ENCODE data around the gene B4GALNT2.
"Not testable (repeated sequence)": the region's sequence is repeated elsewhere in the genome, so short reads cannot be mapped to it uniquely, and the experiment has no call there.

B4GALNT2 gene, protein sequence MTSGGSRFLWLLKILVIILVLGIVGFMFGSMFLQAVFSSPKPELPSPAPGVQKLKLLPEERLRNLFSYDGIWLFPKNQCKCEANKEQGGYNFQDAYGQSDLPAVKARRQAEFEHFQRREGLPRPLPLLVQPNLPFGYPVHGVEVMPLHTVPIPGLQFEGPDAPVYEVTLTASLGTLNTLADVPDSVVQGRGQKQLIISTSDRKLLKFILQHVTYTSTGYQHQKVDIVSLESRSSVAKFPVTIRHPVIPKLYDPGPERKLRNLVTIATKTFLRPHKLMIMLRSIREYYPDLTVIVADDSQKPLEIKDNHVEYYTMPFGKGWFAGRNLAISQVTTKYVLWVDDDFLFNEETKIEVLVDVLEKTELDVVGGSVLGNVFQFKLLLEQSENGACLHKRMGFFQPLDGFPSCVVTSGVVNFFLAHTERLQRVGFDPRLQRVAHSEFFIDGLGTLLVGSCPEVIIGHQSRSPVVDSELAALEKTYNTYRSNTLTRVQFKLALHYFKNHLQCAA

DNA sequence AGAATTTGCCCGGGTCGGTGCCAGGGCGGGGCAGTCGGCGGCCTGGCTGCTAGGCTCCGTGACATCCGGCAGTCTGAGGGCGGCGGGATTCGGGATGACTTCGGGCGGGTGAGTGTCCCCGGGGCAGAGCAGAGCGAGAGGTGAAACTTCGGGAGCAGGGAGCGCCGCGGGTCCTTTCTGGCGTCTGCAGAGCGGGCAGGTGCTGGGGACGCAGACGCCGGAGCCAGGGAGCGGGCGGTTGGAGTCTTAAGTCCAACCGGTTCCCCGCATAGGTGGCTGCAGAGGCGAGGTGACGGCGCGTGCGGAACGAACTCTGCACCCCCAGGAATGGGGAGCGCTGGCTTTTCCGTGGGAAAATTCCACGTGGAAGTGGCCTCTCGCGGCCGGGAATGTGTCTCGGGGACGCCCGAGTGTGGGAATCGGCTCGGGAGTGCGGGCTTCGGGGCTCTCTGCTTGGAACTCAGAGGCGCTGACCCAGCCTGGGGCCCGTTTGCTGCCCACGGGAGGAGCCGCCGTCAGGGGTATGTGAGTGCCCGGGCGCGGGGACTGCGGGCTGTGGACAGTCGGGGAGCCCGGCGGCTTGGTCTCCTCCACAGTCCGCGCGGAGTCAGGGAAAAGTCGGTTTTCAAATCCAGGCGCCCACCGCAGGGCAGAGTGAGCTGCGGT is at the start of gene B4GALNT2:
TSS of gene B4GALNT2 (plus strand) at position 71 of the 666 bp plus-strand sequence. CDS start at position 95, 24 bp downstream.
- no peak for DNase-seq

DNA sequence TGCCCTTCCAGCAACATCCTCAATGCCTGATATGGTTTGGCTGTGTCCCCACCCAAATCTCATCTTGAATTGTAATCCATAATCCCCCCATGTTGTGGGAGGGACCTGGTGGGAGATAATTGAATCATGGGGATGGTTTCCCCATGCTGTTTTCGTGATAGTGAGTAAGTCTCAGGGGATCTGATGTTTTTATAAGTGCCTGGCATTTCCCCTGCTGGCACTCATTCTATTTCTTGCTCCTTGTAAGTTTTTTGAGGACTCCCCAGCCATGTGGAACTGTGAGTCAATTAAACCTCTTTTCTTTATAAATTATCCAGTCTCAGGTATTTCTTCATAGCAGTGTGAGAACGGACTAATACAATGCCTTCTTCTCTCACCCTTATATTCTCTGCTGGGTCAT is 47.5 kb upstream of the B4GALNT2 start:
- DNase-seq, result not testable (repeated sequence)

DNA sequence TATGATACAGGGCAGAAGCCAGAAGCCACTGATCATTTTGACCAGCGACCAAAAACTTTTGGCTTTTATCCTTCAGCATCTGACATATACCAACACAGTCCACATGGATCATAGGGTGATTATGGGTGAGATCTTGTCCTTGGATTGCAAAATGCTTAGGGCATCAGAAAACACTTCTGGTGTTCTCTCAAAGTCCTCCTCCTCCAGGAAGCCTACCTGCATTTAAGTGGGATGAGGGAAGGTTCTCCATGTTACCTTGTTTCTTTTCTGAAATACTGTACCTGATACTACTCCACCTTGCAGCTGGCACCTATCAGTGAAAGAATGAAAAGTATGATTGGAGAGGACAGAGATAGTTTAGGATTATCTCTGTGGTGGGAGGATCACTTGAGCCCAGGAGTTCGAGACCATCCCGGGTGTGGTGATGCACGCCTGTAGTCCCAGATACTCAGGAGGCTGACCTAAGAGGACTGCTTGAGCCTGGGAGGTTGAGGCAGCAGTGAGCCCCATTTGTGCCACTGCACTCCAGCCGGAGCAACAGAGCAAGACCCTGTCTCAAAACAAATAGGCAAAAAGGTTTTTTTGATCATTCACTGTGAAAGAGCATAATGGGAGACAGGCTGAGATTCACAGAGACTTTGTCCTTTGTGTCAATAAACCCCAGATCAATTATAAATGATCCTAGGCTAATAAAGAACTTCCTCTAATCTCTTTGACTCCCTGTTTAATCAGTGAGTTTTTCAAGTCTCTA is 46.8 kb upstream of the B4GALNT2 start:
- no peak for DNase-seq

- no peak for DNase-seq
Observed at GRCh38 chr17:49086316-49086605, 46.3 kb upstream of the B4GALNT2 start.

- no peak for DNase-seq
Observed at GRCh38 chr17:49086649-49087048, 45.9 kb upstream of the B4GALNT2 start.

GRCh38 chr17:49089094-49089493 is 43.5 kb upstream of the B4GALNT2 start:
- DNase-seq, result no peak

- no peak for DNase-seq
Observed at GRCh38 chr17:49090878-49091594, 41.5 kb upstream of the B4GALNT2 start.

DNA sequence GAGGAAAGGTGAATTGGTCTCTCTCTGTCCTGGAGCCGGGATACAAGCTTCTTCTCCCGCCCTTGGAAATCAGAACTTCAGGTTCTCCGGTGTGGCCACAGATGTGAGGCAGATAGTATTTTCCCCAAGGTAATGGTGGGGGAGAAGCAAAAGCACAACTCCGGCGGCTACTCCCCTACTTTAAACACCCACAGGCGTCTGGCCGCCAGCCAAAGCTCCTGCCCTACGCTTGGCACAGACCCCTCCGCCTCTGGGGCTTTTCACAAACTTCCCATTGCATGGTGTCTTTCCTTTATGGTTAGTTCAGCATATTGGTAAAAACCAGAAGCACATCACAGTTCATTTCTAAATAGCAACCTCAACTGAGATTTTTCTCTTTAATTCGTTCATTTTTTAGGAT is 39.4 kb upstream of the B4GALNT2 start:
- no peak for DNase-seq

- DNase-seq, result no peak
Observed at GRCh38 chr17:49100601-49101000, 32.0 kb upstream of the B4GALNT2 start.

DNA sequence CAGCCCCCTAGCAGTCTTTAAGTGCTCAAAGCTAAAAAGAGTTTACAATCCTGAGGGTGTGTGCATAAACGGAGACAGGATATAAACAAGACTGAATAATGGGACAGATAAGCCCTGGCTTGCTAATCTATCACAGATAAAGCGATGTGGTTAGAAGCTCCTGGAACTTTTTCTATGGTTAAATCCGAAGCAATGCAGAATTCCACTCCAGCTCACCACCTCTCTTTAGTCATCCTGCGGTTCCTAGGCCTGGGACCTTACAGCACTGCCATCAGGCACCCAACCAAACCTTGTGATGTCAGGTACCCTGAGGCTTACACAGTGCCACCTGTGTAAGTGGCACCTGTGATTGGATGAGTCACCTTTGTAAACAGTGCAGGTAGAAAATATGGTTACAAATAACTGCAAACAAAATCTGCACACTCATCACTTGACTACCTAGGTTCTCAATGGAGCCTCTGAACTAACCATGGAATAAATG is 31.5 kb upstream of the B4GALNT2 start:
- no peak for DNase-seq

GRCh38 chr17:49103360-49103759 is 29.2 kb upstream of the B4GALNT2 start:
- not testable (repeated sequence) for DNase-seq

GRCh38 chr17:49104511-49105074 is 28.0 kb upstream of the B4GALNT2 start:
- DNase-seq, result no peak

DNA sequence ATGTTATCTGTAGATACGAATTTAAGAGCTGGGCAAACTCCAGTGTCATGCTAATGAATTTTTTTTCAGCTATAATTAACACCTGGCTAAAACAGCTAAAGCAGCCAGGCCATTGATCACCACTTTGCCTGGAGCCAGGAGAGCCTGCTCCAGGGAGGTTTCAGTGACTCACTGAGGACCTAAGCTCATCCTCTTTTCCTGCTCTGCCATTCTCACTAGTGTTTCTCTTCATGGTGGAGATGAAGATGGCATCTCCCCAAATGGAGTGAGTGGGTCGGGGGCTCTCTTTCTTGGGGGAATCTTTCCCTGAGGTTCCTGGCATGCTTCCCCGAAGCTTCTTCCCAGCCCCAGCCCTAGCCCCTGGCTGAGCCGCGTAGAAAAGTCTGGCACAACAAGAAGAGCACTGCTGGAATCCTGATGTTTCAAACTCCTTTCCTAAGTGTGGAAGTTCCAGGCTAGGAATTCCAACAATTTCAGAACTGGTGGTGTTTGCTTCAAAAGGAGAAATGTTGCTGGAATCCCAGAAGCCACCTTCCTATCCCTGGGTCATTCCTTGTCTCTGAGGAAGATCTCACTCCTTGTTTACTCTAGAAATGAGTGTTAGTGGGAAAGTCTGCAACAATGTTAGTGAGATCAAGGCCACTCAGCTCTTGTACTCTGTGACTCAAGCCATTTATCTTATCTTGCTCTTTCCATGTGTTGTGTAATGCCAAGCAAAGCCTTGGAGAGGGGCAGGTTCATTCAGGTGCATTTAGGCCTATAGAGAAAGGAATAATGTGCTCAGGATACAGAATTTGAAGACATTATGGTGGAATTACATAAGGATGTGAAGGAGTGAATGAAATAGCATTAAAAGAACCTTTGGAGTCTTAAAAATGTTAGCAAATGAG is 26.0 kb upstream of the B4GALNT2 start:
- DNase-seq, result no peak

DNA sequence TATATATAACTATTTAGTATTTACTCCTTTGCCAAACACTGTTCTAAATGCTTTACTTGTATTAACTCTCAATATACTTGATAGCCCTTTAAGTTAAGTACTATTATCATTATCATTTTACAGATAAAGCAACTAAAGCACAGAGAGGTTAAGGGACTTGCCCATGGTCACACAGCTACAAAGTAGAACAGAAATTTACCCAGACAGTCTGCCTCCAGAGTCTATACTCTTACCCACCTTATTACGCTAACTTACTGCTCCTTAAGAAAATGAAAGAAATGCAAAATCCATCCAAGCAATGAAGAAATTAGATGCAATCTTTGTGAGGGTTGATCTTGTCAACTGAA is 25.4 kb upstream of the B4GALNT2 start:
- no peak for DNase-seq

GRCh38 chr17:49108318-49108717 is 24.3 kb upstream of the B4GALNT2 start:
- DNase-seq, result no peak

GRCh38 chr17:49110509-49110908 is 22.1 kb upstream of the B4GALNT2 start:
- peak in 1 of 2 donors; percentile 1 for DNase-seq

GRCh38 chr17:49111934-49112333 is 20.6 kb upstream of the B4GALNT2 start:
- no peak for DNase-seq

- DNase-seq, result no peak
Observed at GRCh38 chr17:49112936-49113335, 19.6 kb upstream of the B4GALNT2 start.

GRCh38 chr17:49114703-49115102 is 17.9 kb upstream of the B4GALNT2 start:
- DNase-seq, result no peak

- DNase-seq, result no peak
Observed at GRCh38 chr17:49117587-49118230, 14.9 kb upstream of the B4GALNT2 start.

DNA sequence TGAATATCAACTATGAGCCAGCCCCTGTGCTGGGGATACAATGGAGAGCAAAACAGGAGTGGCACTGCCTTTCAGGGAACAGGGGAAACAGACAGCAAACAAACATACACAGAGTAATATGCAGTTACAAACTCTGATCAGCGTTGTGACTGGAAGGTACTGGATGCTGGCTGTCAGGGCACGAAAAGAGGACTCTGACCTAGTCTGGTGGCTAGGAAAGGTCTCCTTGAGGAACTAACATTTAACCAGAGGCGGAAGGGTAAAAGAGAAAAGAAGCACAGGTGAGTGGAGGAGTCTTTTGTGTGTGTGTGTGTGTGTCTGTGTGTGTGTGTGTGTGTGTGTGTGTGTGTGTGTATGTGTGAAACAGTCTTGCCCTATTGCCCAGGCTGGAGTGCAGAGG is 12.4 kb upstream of the B4GALNT2 start:
- DNase-seq, result no peak
